ENCODE results near the gene ADGRG2.

Gene ADGRG2

GRCh38 chrX:18951032-18951431 lies 171.2 kb downstream of the ADGRG2 start:
- DNase-seq (ENCODE audit: low read depth, low spot score): no peak

- DNase-seq (ENCODE audit: low read depth, low spot score): no peak
These were observed 172.3 kb downstream of the ADGRG2 start for GRCh38 chrX:18949944-18950301.

- no peak for DNase-seq (ENCODE audit: low read depth, low spot score)
These were observed 172.9 kb downstream of the ADGRG2 start for GRCh38 chrX:18949291-18949943.

- no peak for DNase-seq (ENCODE audit: low read depth, low spot score)
These were observed 175.7 kb downstream of the ADGRG2 start for GRCh38 chrX:18946611-18947010.

GRCh38 chrX:18946157-18946556 lies 176.1 kb downstream of the ADGRG2 start:
- no peak for DNase-seq (ENCODE audit: low read depth, low spot score)

- DNase-seq (ENCODE audit: low read depth, low spot score): no peak
These were observed 176.8 kb downstream of the ADGRG2 start for GRCh38 chrX:18945483-18945882.

GRCh38 chrX:18944482-18944881 lies 177.8 kb downstream of the ADGRG2 start:
- no peak for DNase-seq (ENCODE audit: low read depth, low spot score)

- DNase-seq (ENCODE audit: low read depth, low spot score): no peak
These were observed 180.4 kb downstream of the ADGRG2 start for GRCh38 chrX:18941896-18942295.

Measured in activated naive CD8-positive, alpha-beta T cell treated with anti-CD3 and anti-CD28 coated beads, Interleukin-2, amount 50 U/mL, for 16 hours (primary cell).